Panc1 (cell line): ENCODE measurements around the gene C9orf78.

Source experiments
- CTCF ChIP-seq: fragments of 450-650 bp; IDR thresholded peaks from 2 replicates; pipeline ENCODE4 v1.5.1; 2017; ENCODE audit warnings: mild to moderate bottlenecking
- POLR2AphosphoS5 ChIP-seq: IDR thresholded peaks from 2 replicates; pipeline ENCODE4 v1.6.1; 2012; ENCODE audit warnings: mild to moderate bottlenecking, low read depth, low read length, moderate library complexity
- TCF7L2 ChIP-seq: IDR thresholded peaks from 2 replicates; pipeline ENCODE4 v1.6.1; 2011; ENCODE audit warnings: mild to moderate bottlenecking, low read depth, low read length, inconsistent platforms

GRCh38 chr9:129873563-129874190 is 38.6 kb upstream of the C9orf78 start:
- TF ChIP-seq POLR2AphosphoS5 (no peak), CTCF (no peak), TCF7L2 (no peak)
